ENCODE data around the gene PHF19. TPM values are rescaled to one million over a fixed set of nuclear protein-coding genes. Genes with fewer than 3 reads are reported as not detected.

PHF19 gene
- total RNA-seq, 2 experiments from 2014 or later, result 60.3 to 63.0 TPM

GRCh38 chr9:120856700-120857099 is 20.3 kb downstream of the PHF19 start:
- Mint-ChIP-seq H3K27me3 (no peaks in the 10 kb centered on the region), H3K4me3 (no peak overlapping the region), H3K4me1 (ENCODE audit: low read depth) (peaks cover 29% of the 10 kb centered on the region), H3K9me3 (no peaks in the 10 kb centered on the region), H3K36me3 (ENCODE audit: low read depth) (peaks cover 87% of the 10 kb centered on the region), H3K27ac (no peak overlapping the region)
- ChIA-PET CTCF (no interaction called here), POLR2A (interaction anchor here (0.9 to 2.5 kb wide), 7 partner anchors 10 to 75 kb away, joined by 3 to 11 read pairs (median 4); partner anchors contain the start of genes PHF19 and PSMD5)
- intact Hi-C loops (cut with DNase I, micrococcal nuclease), result no loop called here
- no peak for TF ChIP-seq CTCF (IDR thresholded peaks at IDR 0.05)
- DNase-seq (no peak), ATAC-seq (ENCODE audit: poor library complexity) (no peak)
- Histone ChIP-seq H3K9me3 (ENCODE audit: control insufficient read depth in 1 of 2, insufficient read depth in 1 of 2, low read length in 2 of 2) (no peaks in the 10 kb centered on the region), H3K4me3 (ENCODE audit: low read length) (no peak overlapping the region), H3K4me1 (ENCODE audit: insufficient read depth, low read length) (no peaks in the 10 kb centered on the region), H3K27ac (ENCODE audit: low read depth in 1 of 2, low read length in 2 of 2) (no peak overlapping the region), H3K36me3 (ENCODE audit: insufficient read depth, low read length) (peaks cover 69% of the 10 kb centered on the region), H3K27me3 (ENCODE audit: control insufficient read depth in 1 of 2, insufficient read depth in 2 of 2, low read length in 2 of 2) (no peaks in the 10 kb centered on the region)

- H3K27ac Mint-ChIP-seq, result no peak overlapping the region
Observed at GRCh38 chr9:120855827-120856670, 20.9 kb downstream of the PHF19 start.

More at GRCh38 chr9:120855827-120856670, 20.9 kb downstream of the PHF19 start:
- Mint-ChIP-seq H3K4me1 (ENCODE audit: low read depth) (peaks cover 36% of the 10 kb centered on the region), H3K9me3 (no peaks in the 10 kb centered on the region), H3K27me3 (no peaks in the 10 kb centered on the region), H3K4me3 (no peak overlapping the region), H3K36me3 (ENCODE audit: low read depth) (peaks cover 87% of the 10 kb centered on the region)
- Histone ChIP-seq H3K4me3 (ENCODE audit: low read length) (no peak overlapping the region), H3K9me3 (ENCODE audit: control insufficient read depth in 1 of 2, insufficient read depth in 1 of 2, low read length in 2 of 2) (no peaks in the 10 kb centered on the region), H3K4me1 (ENCODE audit: insufficient read depth, low read length) (no peaks in the 10 kb centered on the region), H3K27ac (ENCODE audit: low read depth in 1 of 2, low read length in 2 of 2) (no peak overlapping the region), H3K27me3 (ENCODE audit: control insufficient read depth in 1 of 2, insufficient read depth in 2 of 2, low read length in 2 of 2) (no peaks in the 10 kb centered on the region), H3K36me3 (ENCODE audit: insufficient read depth, low read length) (peaks cover 63% of the 10 kb centered on the region)
- ATAC-seq (ENCODE audit: poor library complexity) (no peak), DNase-seq (no peak)
- intact Hi-C loops (cut with DNase I, micrococcal nuclease), result no loop called here
- TF ChIP-seq CTCF (IDR thresholded peaks at IDR 0.05), result no peak
- ChIA-PET CTCF (no interaction called here), POLR2A (interaction anchor here (0.7 to 2.5 kb wide), 7 partner anchors 9 to 75 kb away, joined by 3 to 11 read pairs (median 4); partner anchors contain the start of genes FBXW2 and PSMD5)

All from CD4-positive, alpha-beta T cell (primary cell).